ENCODE results near the gene NR3C1.

GRCh38 chr5:143428738-143429420 is 25.4 kb upstream of the NR3C1 start:
- TF ChIP-seq CTCF (IDR thresholded peaks at IDR 0.05) (no peak), ZFX (IDR thresholded peaks at IDR 0.05; ENCODE audit: borderline replicate concordance) (no peak)

All from 22Rv1 (cell line).